DMS 273 (cell line): ENCODE data around the gene KLK11.

Source experiments
- DNase-seq: peaks from one replicate; lab custom pipeline; 2025; ENCODE audit not compliant: unreplicated experiment; lab: John Stamatoyannopoulos, UW

Gene KLK11

GRCh38 chr19:51029718-51030117 is 3.3 kb upstream of the KLK11 start:
- no peak for DNase-seq

DNA sequence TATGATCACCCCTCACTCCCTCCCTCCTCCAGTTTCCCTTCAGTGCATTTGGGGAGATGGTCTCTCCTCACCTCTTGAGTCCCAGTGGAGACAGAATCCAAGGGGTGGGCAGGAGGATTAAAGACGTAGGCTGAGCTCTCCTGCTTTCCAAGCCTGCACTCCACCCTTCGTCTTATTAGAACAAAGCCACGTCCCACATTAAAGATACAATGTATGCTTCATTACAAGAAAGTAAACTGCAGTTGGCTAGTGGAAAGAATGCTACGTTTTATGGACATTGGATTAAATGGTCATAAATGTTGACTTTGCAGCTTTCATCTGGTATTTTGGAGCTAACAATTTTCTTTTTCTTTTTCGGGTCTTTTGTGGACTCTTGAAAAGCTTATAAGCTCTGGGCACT is 1.5 kb upstream of the KLK11 start:
- no peak for DNase-seq

DNA sequence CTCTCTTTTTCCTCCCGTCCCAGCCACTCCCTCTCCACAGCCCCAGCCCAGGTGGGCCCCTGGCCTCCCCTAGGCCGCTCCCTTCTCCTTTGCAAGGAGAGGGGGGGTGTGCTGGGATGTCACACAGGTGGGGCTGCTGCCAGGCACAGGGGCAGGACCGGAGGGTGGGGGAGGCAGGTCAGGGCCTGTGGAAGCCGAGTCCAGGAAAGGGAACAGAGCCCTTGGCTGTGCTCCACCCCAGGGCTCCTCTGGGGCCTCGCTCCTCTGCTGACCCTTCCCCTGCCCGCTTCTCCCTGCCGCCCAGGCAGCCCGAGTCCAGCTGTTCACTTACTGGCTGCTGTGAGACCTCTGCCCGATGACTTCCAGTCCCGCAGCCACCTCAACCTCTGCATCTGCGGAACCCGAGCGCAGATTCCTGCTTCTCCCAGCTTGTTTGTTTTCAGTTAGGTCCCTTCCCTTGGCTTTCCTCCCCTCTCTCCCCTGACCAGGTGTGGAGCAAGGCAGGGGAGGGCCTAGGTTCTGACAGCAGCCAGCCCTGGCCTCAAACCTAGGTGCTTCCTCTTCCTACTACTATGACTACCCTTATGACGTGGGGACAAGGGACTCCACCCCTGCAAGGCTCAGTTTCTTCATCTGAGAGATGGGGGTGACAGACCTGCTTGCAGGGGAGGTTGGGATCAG is 850 bp upstream of the KLK11 start:
- DNase-seq, result no peak

DNA sequence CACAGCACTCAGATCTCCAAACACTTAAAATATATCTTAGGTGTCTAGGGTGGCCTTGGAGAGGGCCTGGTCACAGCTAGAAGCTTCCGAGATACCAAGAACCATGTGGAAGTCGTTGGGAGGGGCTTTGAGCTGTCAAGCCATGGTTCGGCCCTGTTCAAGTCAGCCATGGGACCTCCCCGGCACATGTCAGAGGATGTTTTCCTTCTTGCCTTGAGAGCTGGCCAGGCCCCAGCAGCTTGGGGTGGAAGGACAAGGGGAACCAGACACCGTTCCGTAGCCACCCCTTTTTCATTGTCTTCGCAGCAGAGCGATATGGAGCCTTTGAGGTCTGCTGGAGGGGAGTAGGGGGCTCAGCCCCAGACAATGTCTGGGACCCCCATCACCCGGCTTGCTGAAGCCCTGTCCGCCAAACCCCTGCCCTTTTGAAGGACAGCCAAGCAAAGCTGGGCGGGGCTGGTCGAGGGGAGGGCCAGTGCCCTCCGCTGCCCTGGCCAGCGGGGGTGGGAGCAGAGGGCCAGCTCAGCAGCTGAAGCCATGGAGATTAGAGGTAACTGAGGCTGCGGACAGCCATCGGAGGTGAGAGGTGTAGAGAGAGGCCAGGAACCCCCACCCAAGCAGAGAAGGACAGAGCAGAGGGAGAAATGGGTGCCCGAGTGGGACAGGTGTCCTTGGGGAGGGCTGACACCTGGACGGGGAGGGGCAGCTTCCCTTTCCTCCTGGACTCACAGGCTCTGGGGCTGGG is 435 bp downstream of the KLK11 start:
- DNase-seq, result no peak

DNA sequence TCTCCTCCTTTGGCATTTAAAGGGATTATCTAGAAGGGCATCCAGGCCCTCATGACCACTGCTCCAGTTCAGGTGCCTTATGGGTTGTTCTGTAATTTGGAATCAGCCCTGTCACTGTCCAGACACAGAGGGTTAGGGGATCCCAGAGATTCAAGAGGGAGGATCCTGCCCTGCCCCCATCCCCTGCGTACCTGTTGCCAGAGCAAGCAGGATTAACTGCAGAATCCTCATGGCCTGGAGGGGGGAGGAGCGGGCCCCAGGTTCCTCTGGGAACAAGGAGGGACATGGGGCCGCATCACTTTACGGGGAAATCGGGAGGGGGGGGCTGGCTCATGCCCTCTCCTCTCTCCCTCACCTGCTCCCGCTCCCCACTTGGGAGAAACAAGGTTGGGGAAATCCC is 1.0 kb downstream of the KLK11 start:
- DNase-seq, result no peak

- no peak for DNase-seq
Observed at GRCh38 chr19:51024924-51025323, 1.5 kb downstream of the KLK11 start.

DNA sequence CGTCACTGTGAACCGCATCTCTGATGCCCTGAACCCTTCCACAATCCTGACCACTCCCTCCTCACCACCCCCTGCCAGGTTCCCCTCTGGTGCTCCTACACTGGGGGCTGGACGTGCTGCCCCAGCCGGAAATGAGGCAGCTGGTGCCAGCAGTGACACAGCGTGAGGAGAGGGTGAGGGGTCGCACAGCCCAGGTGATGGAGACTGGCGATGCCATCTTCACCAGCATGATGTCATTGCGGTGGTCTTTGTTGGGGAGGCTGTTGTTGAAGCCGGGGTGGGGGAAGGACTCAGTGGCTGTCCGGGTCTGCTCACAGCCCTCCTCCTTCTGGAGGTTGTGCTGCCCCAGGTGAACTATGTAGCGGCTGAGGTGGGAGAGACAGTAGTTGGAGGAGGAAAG is 2.5 kb downstream of the KLK11 start:
- no peak for DNase-seq

DNA sequence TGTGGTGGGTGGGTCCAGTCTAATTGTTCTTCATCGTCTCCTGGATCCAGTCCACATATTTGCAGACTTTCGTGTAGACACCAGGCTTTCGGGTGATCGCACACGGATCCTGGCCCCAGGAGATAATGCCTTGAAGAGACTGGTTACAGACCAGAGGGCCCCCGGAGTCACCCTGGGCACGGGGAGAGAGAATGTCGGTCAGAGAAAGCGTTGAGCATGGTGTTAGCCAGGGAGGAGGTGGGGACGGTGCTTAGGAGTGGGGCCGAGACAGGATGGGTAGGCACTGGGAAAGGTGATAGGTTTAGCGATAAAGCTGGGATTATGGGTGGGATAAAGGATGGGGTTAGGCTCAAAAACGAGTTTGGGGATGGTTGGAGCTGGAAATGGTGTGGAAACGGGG is 3.9 kb downstream of the KLK11 start:
- no peak for DNase-seq

GRCh38 chr19:51020988-51021651 is 5.3 kb downstream of the KLK11 start:
- peak; percentile 61 for DNase-seq

DNA sequence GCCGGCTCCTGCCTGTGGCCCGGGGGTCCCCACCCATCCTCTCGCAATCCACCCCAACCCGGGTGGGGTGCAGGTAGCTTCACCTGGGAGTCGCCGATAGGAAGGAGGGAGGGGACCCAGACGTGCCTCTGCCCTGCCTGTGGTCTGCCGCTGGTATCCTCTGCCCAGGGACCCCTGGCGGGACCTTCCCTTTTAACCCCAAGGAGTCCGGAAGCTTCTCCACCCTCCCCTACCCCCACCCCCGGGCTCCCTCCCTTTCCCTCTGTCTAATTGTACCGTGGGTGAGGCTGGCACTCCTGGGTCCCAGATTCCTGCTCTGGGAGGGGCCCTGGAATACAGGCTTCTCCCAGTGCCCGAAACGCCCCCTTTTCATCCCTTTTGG is 6.9 kb downstream of the KLK11 start, which contains the start of gene KLK10:
TSS of gene KLK10 (minus strand) at position 166 of the 382 bp plus-strand sequence. CDS start 579 bp downstream, outside the sequence.
- DNase-seq, result no peak

- DNase-seq, result peak; percentile 26
Observed at GRCh38 chr19:51018745-51019543, 7.5 kb downstream of the KLK11 start.

GRCh38 chr19:51016798-51017683 is 9.4 kb downstream of the KLK11 start:
- DNase-seq, result peak; percentile 71

- no peak for DNase-seq
Observed at GRCh38 chr19:51015691-51016267, 10.6 kb downstream of the KLK11 start.

DNA sequence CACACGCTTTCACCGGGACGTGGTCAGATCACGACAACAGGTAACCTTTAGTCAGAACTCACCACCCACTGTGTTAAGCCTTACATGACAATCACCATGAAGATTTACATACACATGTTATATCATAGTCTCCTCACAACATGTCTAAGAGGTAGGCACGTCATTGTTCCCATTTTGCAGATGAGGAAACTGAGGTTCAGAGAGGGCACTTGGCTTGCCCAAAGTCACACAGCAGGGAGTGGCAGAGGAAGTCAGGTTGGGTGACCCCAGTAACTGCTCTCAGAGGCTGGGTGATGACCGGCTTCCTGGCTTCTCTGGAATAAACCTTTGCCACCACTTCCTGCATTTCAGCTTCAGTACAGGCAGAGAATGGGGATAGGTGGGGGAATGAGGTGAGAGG is 12.2 kb downstream of the KLK11 start:
- DNase-seq, result no peak

DNA sequence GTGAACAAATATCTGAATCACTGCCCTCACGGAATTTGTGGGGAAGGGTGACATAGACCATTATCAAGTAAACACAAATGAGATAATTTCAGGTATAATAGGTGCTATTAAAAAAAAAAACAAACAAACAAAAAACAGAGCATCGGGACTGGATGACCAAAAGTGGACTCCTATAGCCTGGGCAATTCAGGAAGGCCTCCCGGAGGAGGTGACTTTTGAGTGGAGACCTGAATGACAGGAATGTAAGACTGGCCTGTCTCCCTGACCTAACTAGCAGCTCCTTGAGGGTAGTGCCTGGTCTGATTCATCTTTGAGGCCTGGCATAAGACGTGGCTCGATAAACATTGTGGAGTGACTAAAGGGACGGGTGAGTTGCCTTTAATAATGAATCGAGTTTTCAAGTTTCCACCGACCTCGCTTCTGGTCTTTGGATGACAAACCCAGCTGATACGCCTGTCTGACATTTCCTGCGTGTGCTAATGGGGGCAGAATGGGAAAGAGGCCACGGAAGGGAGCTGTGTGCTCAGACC is 13.7 kb downstream of the KLK11 start:
- DNase-seq, result no peak

GRCh38 chr19:51010066-51010795 is 16.2 kb downstream of the KLK11 start:
- no peak for DNase-seq

- DNase-seq, result no peak
Observed at GRCh38 chr19:51009061-51009891, 17.1 kb downstream of the KLK11 start.

GRCh38 chr19:51007488-51007887 is 18.9 kb downstream of the KLK11 start:
- DNase-seq, result no peak
